Left kidney (tissue), 2 donors: ENCODE data around the gene LSS. TPM values are rescaled to one million over a fixed set of nuclear protein-coding genes. Genes with fewer than 3 reads are reported as not detected.
"Not testable (repeated sequence)": the region's sequence is repeated elsewhere in the genome, so short reads cannot be mapped to it uniquely, and the experiment has no call there.

ENCODE experiments used
- DNase-seq: peaks from one replicate; pipeline ENCODE4 v3.0.0-alpha.2; 2013
- polyA plus RNA-seq: library from polyadenylated mRNA; unstranded; fragments of 120-200 nt; gene quantifications from one replicate; pipeline ENCODE4 v1.2.1, GENCODE V29; 2013; ENCODE audit not compliant: insufficient read length

LSS gene
- polyA plus RNA-seq, 1 donor = 38.8 TPM

GRCh38 chr21:46206163-46207005 lies 22.2 kb downstream of the LSS start:
- DNase-seq = no peak

- no peak for DNase-seq
Observed at GRCh38 chr21:46205766-46206162, 22.8 kb downstream of the LSS start.

- DNase-seq = no peak
Observed at GRCh38 chr21:46205166-46205565, 23.4 kb downstream of the LSS start.

- DNase-seq = no peak
Observed at GRCh38 chr21:46203203-46203600, 25.4 kb downstream of the LSS start.

- DNase-seq = no peak
Observed at GRCh38 chr21:46202592-46203202, 25.9 kb downstream of the LSS start.

- DNase-seq = not testable (repeated sequence)
Observed at GRCh38 chr21:46200877-46201803, 27.4 kb downstream of the LSS start.

GRCh38 chr21:46199436-46200373 lies 28.9 kb downstream of the LSS start:
- DNase-seq = no peak

GRCh38 chr21:46196733-46197132 lies 31.8 kb downstream of the LSS start:
- no peak for DNase-seq

GRCh38 chr21:46195595-46196195 lies 32.9 kb downstream of the LSS start:
- DNase-seq = no peak

- DNase-seq = no peak
Observed at GRCh38 chr21:46194374-46195334, 33.9 kb downstream of the LSS start.

- no peak for DNase-seq
Observed at GRCh38 chr21:46193829-46194373, 34.7 kb downstream of the LSS start.

- no peak for DNase-seq
Observed at GRCh38 chr21:46191686-46192575, 36.6 kb downstream of the LSS start.

GRCh38 chr21:46191257-46191685 lies 37.3 kb downstream of the LSS start:
- no peak for DNase-seq

GRCh38 chr21:46190491-46191131 lies 38.0 kb downstream of the LSS start:
- no peak for DNase-seq

GRCh38 chr21:46189959-46190490 lies 38.5 kb downstream of the LSS start:
- DNase-seq = no peak

- no peak for DNase-seq
Observed at GRCh38 chr21:46189213-46189958, 39.2 kb downstream of the LSS start.
